DMS53 (cell line): ENCODE data around the gene EMC8.
"Not testable (repeated sequence)": the region's sequence is repeated elsewhere in the genome, so short reads cannot be mapped to it uniquely, and the experiment has no call there.

ENCODE experiments used
- DNase-seq: peaks from one replicate; lab custom pipeline; 2025; lab: John Stamatoyannopoulos, UW

The EMC8 gene

DNA sequence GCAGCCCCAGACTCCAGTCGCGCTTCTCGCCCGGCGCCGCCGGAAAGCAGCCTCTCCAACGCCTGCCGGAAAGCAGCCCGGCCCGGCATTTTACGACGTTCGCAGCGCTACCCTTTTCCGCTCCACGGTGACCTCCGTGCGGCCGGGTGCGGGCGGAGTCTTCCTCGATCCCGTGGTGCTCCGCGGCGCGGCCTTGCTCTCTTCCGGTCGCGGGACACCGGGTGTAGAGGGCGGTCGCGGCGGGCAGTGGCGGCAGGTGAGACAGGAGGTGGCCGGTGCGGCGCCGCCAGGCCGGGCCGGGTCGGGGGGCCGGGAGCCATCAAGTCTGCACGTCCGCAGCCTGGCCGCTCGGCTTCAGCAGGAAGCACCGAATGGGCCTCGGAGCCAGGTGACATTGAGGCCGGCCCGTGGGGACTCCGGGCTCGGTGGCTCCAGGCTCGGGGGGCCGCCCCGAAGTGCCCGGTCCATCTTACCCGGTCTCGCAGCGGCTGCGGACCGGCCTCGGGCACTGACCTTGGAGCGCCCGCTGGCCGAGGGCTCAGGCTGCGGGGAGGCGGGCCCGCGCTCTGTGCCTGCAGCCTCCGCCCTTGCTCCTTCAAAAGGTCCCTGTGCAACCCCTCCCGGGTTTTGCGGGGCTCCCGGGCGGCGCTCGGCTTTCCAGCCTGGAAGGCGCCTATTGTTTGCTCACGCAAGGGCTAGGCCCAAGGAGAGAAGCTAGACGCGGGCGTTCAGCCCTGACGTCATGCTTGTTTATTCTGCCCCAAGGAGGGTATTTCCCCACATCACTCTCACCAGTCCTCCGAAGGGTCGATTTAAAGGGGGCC lies at the start of gene EMC8, which contains the start of gene COX4I1:
Gene EMC8 (minus strand): TSS at position 48 of the 824 bp plus-strand sequence. CDS start 249 bp downstream, outside the sequence.
Gene COX4I1 (plus strand): TSS at position 199 of the 824 bp plus-strand sequence. CDS start 1,511 bp downstream, outside the sequence.
- peak; percentile 96 for DNase-seq

DNA sequence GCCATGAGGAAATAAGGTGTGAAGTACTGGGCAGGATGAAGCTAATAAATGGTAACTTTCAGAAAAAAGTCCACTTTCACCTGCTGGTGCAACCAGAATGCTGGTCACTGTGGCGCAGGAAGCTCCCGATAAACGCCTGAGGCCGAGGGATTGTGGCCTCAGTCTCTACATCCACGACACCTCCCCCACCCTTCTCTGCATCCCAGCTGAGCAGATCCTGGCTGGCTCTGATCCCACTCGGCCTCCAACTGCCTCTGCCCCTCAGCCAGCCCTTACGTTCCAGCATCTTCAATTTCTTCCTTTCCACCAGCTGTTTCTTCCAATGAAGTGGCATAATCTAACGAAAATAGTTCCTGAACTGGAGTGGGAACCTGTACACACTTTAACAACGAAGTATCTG lies 49.6 kb upstream of the EMC8 start:
- DNase-seq: no peak

DNA sequence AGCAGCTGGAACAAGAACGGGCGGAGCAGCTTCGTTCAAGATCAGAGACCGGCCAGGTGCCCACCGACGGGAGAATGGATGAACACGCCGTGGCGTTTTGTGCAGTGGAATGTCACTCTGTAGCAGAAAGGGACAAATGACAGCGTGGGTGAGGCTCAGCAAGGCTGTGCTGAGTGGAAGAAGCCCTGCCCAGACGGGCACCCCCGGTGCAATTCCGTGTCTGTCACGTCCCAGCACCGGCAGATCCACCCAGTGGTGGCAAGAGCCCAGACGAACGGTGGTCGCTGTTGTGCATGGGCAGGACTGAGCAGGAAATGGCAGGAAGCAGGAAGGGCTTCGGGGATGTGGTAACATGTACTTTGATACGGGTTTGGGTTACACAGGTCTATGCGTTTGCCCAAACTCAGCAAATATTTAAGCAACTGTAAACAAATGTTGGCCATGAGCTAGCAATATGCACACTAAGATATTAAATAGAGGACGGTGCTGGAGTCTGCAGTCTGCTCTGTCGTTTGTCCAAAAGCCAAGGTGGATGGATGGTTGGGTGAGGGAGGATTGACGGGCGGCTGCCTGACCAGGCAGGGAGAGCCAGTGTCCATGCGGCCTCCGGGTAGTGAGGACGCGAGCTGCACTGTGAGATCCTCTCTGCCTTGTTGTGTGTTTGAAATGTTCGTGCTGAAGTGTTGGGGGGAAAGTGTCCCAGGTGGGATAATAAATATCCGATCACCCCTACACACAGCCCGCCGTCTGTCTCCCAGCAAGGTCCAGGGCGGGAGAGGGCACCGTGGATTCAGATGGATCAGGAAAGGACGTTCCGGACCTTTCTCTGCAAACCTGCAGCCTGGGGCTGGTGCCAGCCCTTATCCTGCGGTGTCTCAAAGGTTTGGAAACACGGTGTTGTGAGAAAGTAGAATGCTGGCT lies 48.6 kb upstream of the EMC8 start:
- no peak for DNase-seq

- no peak for DNase-seq
Observed at GRCh38 chr16:85847036-85847435, 47.7 kb upstream of the EMC8 start.

- DNase-seq: no peak
Observed at GRCh38 chr16:85846461-85846860, 47.1 kb upstream of the EMC8 start.

- DNase-seq: no peak
Observed at GRCh38 chr16:85845266-85845665, 45.9 kb upstream of the EMC8 start.

- peak; percentile 7 for DNase-seq
Observed at GRCh38 chr16:85844786-85845185, 45.4 kb upstream of the EMC8 start.

- DNase-seq: no peak
Observed at GRCh38 chr16:85844169-85844481, 44.8 kb upstream of the EMC8 start.

GRCh38 chr16:85843471-85844168 lies 44.3 kb upstream of the EMC8 start:
- no peak for DNase-seq

GRCh38 chr16:85842848-85843247 lies 43.5 kb upstream of the EMC8 start:
- no peak for DNase-seq

DNA sequence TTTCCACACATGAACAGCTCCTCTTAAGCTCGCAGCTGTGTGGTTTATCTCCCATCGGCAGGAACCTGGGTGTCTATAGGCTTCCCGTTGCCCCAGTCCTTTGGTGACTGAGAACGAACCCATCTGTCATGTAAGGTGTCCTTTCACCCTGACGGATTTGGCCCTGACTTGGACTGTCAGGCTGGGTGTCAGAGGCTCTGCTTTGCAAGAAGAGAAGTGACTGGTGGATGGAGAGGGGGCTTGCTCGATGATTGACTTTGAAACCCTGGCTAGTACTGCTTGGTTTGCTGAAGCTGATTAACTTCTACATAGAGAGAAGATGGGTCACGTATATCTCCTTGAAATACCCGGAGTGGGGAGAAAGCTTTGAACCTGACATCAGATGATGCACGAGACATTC lies 43.1 kb upstream of the EMC8 start:
- no peak for DNase-seq

GRCh38 chr16:85840801-85841200 lies 41.5 kb upstream of the EMC8 start:
- no peak for DNase-seq

DNA sequence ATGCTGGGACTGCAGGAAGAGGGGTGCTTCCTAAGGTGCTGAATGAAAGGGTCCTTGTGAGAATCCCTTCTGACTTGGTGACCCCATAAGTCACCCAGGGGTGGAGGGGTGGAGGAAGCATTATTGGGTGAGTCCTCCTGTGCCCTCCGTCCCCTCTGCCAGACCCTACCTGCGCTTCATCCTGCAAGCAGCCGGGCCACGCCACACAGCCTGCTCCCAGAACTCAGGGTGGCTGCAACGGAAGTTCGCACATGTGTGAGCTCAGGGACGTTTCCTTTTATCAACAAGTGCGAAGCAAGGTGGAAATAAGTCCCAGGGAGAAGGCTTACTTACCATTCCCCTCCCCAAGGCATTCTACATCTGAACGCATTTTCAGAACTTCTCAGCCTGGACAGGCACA lies 41.1 kb upstream of the EMC8 start:
- DNase-seq: no peak

DNA sequence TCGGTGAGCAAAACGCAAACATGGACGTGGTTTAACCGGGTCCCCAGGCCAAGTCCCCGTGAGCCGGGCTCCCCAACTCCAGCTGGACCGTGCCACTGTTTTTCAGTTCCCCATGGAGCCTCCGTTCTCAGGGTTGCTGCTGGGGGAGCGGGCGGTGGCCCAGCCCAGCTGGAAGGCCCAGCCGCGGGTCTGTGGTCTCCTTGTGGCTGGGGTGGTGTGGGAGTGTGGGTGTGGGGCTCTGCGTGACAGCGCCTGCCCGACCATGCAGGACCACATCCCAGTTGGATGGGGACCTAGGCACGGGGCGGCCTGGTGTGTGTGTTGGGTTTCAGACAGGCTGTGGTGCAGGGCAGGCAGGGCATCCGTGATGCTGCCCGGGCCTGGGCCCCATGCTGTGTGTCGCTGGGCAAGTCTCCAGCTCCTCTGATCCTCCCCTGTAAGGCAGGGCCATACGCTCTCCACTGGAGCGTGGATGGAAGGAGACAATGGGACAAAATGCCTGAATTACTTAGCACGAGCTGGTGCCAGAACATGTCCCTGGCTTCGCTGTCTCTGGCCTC lies 40.4 kb upstream of the EMC8 start:
- DNase-seq: no peak

- DNase-seq: no peak
Observed at GRCh38 chr16:85838876-85839585, 39.7 kb upstream of the EMC8 start.

DNA sequence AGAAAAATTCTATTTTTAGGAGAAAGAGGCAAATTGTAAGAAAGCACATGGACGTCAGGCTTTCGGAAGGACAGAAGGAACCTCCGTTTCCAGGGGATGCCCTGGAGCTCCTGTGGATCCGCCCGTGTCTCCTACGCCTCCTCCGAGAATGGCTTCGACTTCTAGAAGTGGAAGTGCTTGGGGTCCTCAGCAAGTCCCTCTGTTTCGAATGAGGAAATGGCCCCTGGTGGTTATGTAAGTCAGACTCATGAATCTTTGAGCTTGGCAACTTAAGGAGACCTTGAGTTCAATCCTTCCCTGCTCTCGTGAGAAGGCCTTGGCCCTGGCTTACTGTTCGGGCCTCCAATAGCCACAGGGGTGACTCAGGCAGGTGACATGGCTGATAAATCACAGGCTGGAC lies 39.0 kb upstream of the EMC8 start:
- no peak for DNase-seq

DNA sequence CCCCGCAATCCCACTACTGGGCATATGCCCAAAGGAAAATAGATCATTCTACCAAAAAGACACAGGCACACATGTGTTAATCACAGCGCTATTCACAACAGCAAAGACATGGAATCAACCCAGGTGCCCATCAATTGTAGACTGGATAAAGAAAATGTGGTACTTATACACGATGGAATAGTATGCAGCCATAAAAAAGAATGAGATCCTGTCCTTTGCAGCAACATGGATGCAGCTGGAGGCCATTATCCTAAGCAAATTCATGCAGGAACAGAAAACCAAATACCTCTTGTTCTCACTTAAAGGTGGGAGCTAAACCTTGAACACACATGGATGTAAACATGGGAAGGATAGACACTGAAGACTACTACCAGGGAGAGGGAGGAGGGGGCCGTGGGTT lies 38.3 kb upstream of the EMC8 start:
- DNase-seq: not testable (repeated sequence)

DNA sequence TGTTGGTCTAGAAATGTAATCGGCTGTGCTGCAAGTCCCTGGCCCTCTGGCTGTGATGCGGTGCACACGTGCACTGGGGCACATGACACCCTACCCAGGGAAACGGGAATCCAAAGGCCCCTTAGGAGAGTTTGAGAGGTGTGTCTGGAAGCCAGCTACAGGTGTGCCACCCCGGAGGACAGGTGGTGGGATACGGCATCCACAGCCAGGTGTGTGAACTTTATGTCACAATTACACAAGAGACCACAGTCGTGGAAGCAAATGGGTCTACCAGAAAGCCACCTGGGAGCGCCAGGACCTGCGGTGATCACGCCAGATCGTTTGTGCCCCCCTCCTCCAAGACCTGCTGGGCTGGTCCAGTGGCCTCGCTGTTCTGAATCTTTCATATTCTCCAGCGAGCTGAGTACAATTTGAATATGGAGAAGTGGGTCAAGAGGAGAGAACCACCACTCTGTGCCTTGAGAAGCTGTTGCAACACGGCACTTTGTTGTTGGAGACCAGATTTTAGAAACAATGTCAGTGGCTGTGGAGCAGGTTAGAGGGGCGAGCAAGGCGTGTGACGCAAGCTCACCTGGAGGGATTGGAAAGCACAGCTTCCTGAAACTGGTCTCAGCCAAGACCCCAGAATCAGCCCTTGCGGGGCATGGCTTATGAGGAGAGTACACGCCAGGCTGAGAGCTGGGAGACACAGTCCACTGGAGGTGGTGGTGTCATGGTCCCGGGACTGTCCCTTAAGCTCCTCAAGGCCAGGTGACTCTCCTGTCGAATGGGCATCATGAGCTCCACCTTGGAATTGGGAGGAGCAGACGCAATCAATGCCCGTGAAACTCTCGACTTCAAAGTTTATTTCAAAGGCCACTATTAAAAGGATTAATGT lies 37.6 kb upstream of the EMC8 start:
- no peak for DNase-seq

DNA sequence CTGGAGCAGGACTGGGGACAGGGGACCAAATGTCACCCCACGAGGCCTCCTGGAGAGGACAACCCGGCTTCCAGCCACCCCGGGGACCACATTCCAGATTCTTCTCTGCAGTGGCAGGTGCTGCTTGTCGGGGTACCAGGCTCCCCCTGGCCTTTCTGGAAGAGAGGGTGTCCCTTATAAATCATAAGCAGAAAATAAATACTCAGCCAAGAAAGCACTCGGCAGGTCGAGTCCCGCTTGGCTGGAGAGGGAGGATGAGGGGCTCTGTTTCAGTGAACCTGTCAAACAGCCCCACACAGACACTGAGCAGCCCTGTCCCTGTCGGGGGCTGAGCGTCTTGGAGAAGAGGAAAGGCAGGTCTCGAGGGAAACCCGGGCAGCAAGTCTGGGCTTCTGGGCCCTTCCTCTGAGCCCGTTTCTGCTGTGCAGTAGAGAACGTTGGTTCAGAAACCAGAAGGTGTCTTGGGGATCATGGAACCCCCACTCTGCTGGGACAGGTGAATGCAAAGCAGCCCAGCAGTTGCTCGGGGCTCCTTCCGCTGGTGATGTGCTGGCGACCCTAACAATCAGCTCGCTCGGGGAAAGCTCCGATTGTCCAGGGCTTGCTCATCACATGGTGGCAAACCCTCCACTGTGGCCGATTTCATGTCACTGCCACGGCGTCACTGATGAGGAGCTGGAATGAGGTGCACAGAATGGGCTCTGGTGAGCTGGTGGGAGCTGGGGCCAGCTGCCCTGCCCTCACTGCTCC lies 36.8 kb upstream of the EMC8 start:
- DNase-seq: no peak
